DND-41 (cell line): ENCODE results near the gene LRRC4B.

Experiments
- CTCF ChIP-seq: IDR thresholded peaks from 2 replicates; pipeline ENCODE4 v1.5.1; 2012; ENCODE audit warnings: borderline replicate concordance, low read length, moderate library complexity, mild to moderate bottlenecking; ENCODE audit not compliant: poor library complexity, severe bottlenecking; ENCODE audit errors: extremely low read depth
- EZH2 ChIP-seq: IDR thresholded peaks from 3 replicates; pipeline ENCODE4 v1.6.1; 2012; ENCODE audit warnings: borderline replicate concordance, low read depth, mild to moderate bottlenecking, moderate library complexity, low read length, inconsistent platforms; ENCODE audit not compliant: severe bottlenecking

- TF ChIP-seq CTCF (no peak), EZH2 (no peak)
Measured at GRCh38 chr19:50485284-50485955, 82.8 kb downstream of the LRRC4B start.
